ENCODE data around the gene ENOX1.

Gene ENOX1

GRCh38 chr13:43268632-43269031 is 518.1 kb downstream of the ENOX1 start:
- in situ Hi-C loops (cut with HindIII; ENCODE audit: low sequenced_read_pairs): no loop called here
- no peak for TF ChIP-seq CTCF (IDR thresholded peaks at IDR 0.05; ENCODE audit: low read depth, low read length)
- DNase-seq (ENCODE audit: low read depth, low spot score): no peak
- no peak overlapping the region for H3K4me3 ChIP-seq (ENCODE audit: low read depth, low read length)

- no peak for DNase-seq (ENCODE audit: low read depth, low spot score)
- TF ChIP-seq CTCF (IDR thresholded peaks at IDR 0.05; ENCODE audit: low read depth, low read length): no peak
- in situ Hi-C loops (cut with HindIII; ENCODE audit: low sequenced_read_pairs): no loop called here
- no peak overlapping the region for H3K4me3 ChIP-seq (ENCODE audit: low read depth, low read length)
Observed at GRCh38 chr13:43267916-43268315, 518.9 kb downstream of the ENOX1 start.

GRCh38 chr13:43266936-43267615 is 519.7 kb downstream of the ENOX1 start:
- in situ Hi-C loops (cut with HindIII; ENCODE audit: low sequenced_read_pairs): no loop called here
- DNase-seq (ENCODE audit: low read depth, low spot score): no peak
- no peak for TF ChIP-seq CTCF (IDR thresholded peaks at IDR 0.05; ENCODE audit: low read depth, low read length)
- H3K4me3 ChIP-seq (ENCODE audit: low read depth, low read length): no peak overlapping the region

- no peak for TF ChIP-seq CTCF (IDR thresholded peaks at IDR 0.05; ENCODE audit: low read depth, low read length)
- in situ Hi-C loops (cut with HindIII; ENCODE audit: low sequenced_read_pairs): no loop called here
- no peak overlapping the region for H3K4me3 ChIP-seq (ENCODE audit: low read depth, low read length)
- DNase-seq (ENCODE audit: low read depth, low spot score): no peak
Observed at GRCh38 chr13:43265028-43265427, 521.7 kb downstream of the ENOX1 start.

GRCh38 chr13:43264458-43264857 is 522.3 kb downstream of the ENOX1 start:
- DNase-seq (ENCODE audit: low read depth, low spot score): no peak
- no peak overlapping the region for H3K4me3 ChIP-seq (ENCODE audit: low read depth, low read length)
- no peak for TF ChIP-seq CTCF (IDR thresholded peaks at IDR 0.05; ENCODE audit: low read depth, low read length)
- in situ Hi-C loops (cut with HindIII; ENCODE audit: low sequenced_read_pairs): no loop called here

DNA sequence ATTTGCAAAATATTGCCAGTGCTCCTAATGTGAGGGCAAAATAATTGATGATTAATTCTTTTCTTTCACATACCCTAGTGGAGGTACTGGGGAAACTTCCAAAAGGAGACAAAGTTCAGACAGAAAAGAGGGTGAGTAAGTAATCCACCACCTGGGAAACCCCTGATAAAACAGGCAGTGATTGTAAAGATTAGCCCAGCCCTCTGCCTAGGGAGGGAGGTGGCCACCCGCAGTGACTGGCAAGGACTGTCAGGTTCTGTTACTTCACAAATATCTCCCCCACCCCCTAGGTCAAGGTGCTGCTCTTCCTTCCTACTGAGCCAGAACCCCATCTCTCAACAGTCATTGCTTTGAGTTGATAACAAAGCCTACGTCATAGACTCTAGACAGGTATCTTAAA is 523.7 kb downstream of the ENOX1 start:
- H3K4me3 ChIP-seq (ENCODE audit: low read depth, low read length): no peak overlapping the region
- no peak for DNase-seq (ENCODE audit: low read depth, low spot score)
- in situ Hi-C loops (cut with HindIII; ENCODE audit: low sequenced_read_pairs): no loop called here
- TF ChIP-seq CTCF (IDR thresholded peaks at IDR 0.05; ENCODE audit: low read depth, low read length): no peak
